ENCODE results near the gene MED27. TPM values are rescaled to one million over a fixed set of nuclear protein-coding genes. Genes with fewer than 3 reads are reported as not detected.

The MED27 gene
- total and polyA plus RNA-seq, 2 of the 8 experiments (the other 6 are each of a cell fraction or from before 2014, with no cell fraction given) = 29.9 to 56.5 TPM

DNA sequence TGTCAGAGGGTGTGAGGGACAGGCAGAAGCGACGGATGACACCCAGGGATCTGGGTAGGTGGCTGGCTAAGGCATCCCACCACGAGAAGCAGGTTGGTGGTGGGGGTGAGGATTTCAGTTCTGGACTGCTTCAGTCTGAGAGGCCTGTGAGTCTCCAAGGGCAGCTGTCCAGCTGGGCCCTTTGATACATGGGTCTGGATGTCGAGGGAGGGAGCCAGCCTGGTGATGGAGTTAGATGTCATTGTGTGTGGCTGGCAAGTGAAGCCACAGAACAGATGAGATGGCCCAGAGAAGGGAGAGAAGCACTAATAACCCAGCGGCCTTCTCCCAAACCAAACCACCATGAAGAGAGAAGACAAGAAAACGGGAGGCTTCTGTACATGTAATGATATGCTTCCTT is 11.1 kb downstream of the MED27 start:
- H2BK15ac ChIP-seq (ENCODE audit: low read length) = no peak overlapping the region
- H2AFZ ChIP-seq (ENCODE audit: low read length) = no peak overlapping the region
- H3K4me1 ChIP-seq (replicated peaks in 1 of 4; ENCODE audit: control insufficient read depth in 3 of 4, insufficient read depth in 4 of 4, low read length in 3 of 4) = peaks cover 0 to 2% (median 0%) of the 10 kb centered on the region in 4 experiments; a peak in 3 of 7 replicates
- no peak overlapping the region for H3K56ac ChIP-seq (replicated peaks; ENCODE audit: insufficient read length, low read depth, low read length)
- H3K9ac ChIP-seq (replicated peaks in 1 of 4; ENCODE audit: extremely low read depth in 1 of 4, low read depth in 3 of 4, low read length in 3 of 4) = no peak overlapping the region
- H3K23ac ChIP-seq (ENCODE audit: insufficient read length) = no peak overlapping the region
- H3K27me3 ChIP-seq (replicated peaks in 1 of 4; ENCODE audit: control insufficient read depth in 3 of 4, extremely low read depth in 1 of 4, insufficient read depth in 3 of 4, low read length in 3 of 4) = no peaks in the 10 kb centered on the region
- H2BK5ac ChIP-seq (ENCODE audit: low read depth, low read length) = no peak overlapping the region
- no peak for FAIRE-seq
- no peak overlapping the region for H2BK120ac ChIP-seq (replicated peaks; ENCODE audit: low read depth, low read length)
- H3K4me2 ChIP-seq (ENCODE audit: insufficient read depth in 1 of 2, low read depth in 2 of 2, low read length in 2 of 2) = no peak overlapping the region
- no peak overlapping the region for H3K4me3 ChIP-seq (ENCODE audit: extremely low read depth in 1 of 4, insufficient read depth in 2 of 4, low read depth in 3 of 4, low read length in 4 of 4)
- DNase-seq (ENCODE audit: low read depth in 1 of 2, low spot score in 2 of 2) = no peak
- peaks cover 25% of the 10 kb centered on the region for H3K79me1 ChIP-seq (ENCODE audit: low read depth, low read length)
- H3K23me2 ChIP-seq (ENCODE audit: low read depth, low read length) = no peaks in the 10 kb centered on the region
- no peak overlapping the region for H2AK5ac ChIP-seq (ENCODE audit: low read depth, low read length)
- no peak overlapping the region for H4K5ac ChIP-seq (ENCODE audit: insufficient read length, low read depth, low read length)
- H4K91ac ChIP-seq (replicated peaks; ENCODE audit: insufficient read length, low read length) = no peak overlapping the region
- H2BK12ac ChIP-seq (ENCODE audit: low read depth, low read length) = no peak overlapping the region
- no peak overlapping the region for H3K27ac ChIP-seq (ENCODE audit: low read depth, low read length)
- no peak overlapping the region for H2BK20ac ChIP-seq (ENCODE audit: low read length)
- peaks cover 0 to 6% (median under 1%) of the 10 kb centered on the region in 4 experiments; a peak in 2 of 8 replicates for H3K36me3 ChIP-seq (ENCODE audit: control insufficient read depth in 2 of 4, insufficient read depth in 4 of 4, low read length in 3 of 4)
- WGBS, 2 experiments (ENCODE audit: extremely low coverage in 1 of 2, insufficient coverage in 1 of 2, insufficient read length in 1 of 2, insufficient replicate concordance in 2 of 2, low coverage in 1 of 2, low lambda C conversion rate in 2 of 2, missing lambda C conversion rate in 1 of 2) = 92% methylated on average over 6 of the region's 6 CpGs; no CpG with 5 or more reads in 1 of the 2 experiments
- peaks cover 8 to 14% of the 10 kb centered on the region in 2 experiments for H4K20me1 ChIP-seq (replicated peaks in 1 of 2; ENCODE audit: control insufficient read depth in 1 of 2, insufficient read depth in 2 of 2, low read length in 2 of 2)
- H3K18ac ChIP-seq (ENCODE audit: extremely low read depth, low read length) = no peak overlapping the region
- peaks cover 5 to 64% of the 10 kb centered on the region in 2 experiments for H3K79me2 ChIP-seq (ENCODE audit: control insufficient read depth in 1 of 2, insufficient read depth in 2 of 2, low read length in 2 of 2)
- H3K4ac ChIP-seq (replicated peaks; ENCODE audit: insufficient read length, low read depth, low read length) = no peak overlapping the region
- ChIA-PET CTCF (ENCODE audit: partially characterized antibody) (interaction anchor here (1.5 kb wide), 1 partner anchor 8 kb away, joined by 3 read pairs; no protein-coding TSS in a partner anchor), POLR2A (ENCODE audit: partially characterized antibody) (no interaction called here)
- H3K14ac ChIP-seq (ENCODE audit: insufficient read length) = no peak overlapping the region
- no peaks in the 10 kb centered on the region for H3K9me3 ChIP-seq (ENCODE audit: insufficient read depth in 2 of 2, low read depth in 1 of 2, low read length in 1 of 2)
- no peak overlapping the region; the same call in 1 of the 2 replicates for H4K8ac ChIP-seq (ENCODE audit: extremely low read depth, insufficient read depth, low read length)
- TF ChIP-seq, protein P1, sequence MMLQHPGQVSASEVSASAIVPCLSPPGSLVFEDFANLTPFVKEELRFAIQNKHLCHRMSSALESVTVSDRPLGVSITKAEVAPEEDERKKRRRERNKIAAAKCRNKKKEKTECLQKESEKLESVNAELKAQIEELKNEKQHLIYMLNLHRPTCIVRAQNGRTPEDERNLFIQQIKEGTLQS (IDR thresholded peaks at IDR 0.05; ENCODE audit: insufficient read depth, low read depth, low read length) = no peak
- TF ChIP-seq CHD1 (IDR thresholded peaks at IDR 0.05; ENCODE audit: low read depth, low read length) (no peak), NANOG (IDR thresholded peaks at IDR 0.05; ENCODE audit: insufficient read depth, low read depth, low read length, poor library complexity, severe bottlenecking) (no peak), SP2 (IDR thresholded peaks at IDR 0.05; ENCODE audit: low read length) (no peak), ASH2L (IDR thresholded peaks at IDR 0.05; ENCODE audit: low read length) (no peak), SUZ12 (IDR thresholded peaks at IDR 0.05; ENCODE audit: low read length) (no peak), RXRA (IDR thresholded peaks at IDR 0.05; ENCODE audit: insufficient read depth, low read depth, low read length) (no peak), KDM4A (IDR thresholded peaks at IDR 0.05; ENCODE audit: low read depth, low read length, severe bottlenecking) (no peak), CBX8 (IDR thresholded peaks at IDR 0.05; ENCODE audit: borderline replicate concordance, low read depth, low read length) (no peak), BRCA1 (IDR thresholded peaks at IDR 0.05; ENCODE audit: low read depth, low read length) (no peak)
